GM21619 (cell line): ENCODE data around the gene ING3.

Experiments
- ATAC-seq: cut with Tn5 transposase; IDR thresholded peaks from one replicate; pipeline ENCODE4 v1.9.1; 2021; ENCODE audit not compliant: unreplicated experiment

Gene ING3

GRCh38 chr7:120988591-120989256, 38.1 kb downstream of the ING3 start, which contains the start of gene CPED1:
TSS of gene CPED1 (plus strand) at chr7:120988711. CDS start at chr7:120989622, 911 bp downstream.
- peak; percentile 35 for ATAC-seq

GRCh38 chr7:120989257-120990220, 39.0 kb downstream of the ING3 start:
- ATAC-seq = no peak

DNA sequence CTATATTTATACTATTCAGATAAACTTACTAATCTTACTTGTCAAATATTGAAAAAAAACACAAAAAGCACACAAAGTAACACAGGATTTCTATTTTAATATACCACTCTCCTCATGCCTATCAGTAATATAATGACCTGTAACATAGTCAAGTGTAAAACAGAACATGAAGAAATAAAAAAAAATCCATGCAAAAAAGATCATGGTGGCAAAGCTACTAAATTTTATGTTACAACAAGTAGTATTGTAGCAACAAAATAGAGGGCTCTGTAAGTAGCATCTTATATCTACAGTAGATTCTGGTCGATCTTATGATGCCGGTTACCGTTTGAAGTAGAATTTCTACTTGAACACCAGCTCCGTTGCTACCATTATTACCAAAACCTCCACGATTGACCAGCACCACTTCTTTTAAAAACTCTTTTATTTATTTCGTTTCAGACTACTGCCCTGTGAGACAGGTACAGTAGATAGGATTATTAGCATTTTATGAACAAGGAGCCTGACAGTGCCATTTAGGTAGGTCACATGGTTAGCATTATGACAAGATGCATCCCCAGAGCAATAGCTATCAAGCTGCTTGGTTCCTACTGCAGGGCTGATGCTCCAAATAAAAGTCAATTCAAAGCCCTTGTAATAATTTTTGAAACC, 40.0 kb downstream of the ING3 start:
- no peak for ATAC-seq

- no peak for ATAC-seq
Observed at GRCh38 chr7:120991161-120991560, 40.6 kb downstream of the ING3 start.

- ATAC-seq = no peak
Observed at GRCh38 chr7:120991581-120991980, 41.0 kb downstream of the ING3 start.

DNA sequence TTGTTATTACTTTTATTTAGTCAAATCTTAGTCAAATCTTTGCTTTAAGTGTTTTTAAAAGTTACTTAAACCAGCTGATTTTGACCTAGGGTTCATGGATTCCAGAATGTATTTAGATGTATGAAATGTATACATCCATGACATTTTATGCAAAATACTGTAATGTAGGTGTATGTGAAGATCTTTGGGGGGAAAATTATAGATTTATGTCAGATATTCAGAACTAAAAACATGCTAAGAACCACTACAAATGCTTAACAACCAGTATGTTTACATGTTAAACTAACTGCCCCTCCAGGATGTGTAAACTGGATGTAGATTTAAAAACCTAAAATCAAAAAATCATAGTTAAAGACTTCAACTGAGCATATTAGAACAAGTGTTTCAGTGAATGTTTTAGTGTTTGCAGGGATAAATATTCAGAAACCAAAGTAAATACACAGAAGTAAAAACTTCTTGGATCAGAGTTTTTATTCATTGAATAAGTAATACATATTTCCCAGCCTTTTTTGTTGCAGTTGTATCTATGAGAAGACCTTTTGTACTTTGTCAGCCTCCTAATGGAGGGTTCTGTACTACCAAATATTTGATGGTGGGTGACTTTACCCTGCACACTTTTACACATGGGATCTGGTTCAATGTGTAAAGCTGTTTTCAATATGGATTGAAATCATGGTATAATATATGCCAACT, 41.8 kb downstream of the ING3 start:
- ATAC-seq = no peak

GRCh38 chr7:120992965-120993494, 42.5 kb downstream of the ING3 start:
- no peak for ATAC-seq

DNA sequence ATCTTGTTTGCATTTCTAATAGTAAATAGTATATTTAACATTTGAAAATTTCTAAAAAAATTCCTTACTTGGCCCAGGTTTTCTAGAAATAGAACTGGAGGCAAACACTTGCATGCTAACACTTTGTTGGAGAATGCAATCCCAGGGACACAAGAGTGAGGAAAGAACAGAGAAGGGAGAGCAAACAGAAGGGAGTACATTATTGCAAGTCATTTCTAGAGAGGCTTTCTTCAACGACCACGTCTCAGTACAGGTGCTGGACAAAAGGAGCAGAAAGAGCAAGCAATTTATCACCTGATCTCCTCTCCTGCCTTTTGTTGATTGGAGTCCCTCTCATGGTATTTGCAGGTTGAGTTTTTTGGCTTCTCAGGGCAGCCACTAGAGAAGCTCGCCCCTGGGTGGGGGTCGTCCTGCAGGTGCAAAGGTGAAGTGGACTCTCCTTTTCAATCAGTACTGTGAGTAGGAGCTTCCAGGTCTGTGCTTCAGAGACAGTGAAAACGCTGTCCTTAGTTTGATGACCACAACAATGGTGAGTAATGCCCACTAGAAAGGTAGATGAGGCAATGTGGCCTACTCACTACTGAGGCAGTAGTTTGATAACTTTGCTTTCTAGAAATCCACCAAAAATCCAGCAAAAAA, 43.1 kb downstream of the ING3 start:
- no peak for ATAC-seq

GRCh38 chr7:120994512-120995410, 44.2 kb downstream of the ING3 start:
- no peak for ATAC-seq

GRCh38 chr7:120995654-120996053, 45.1 kb downstream of the ING3 start:
- no peak for ATAC-seq

- ATAC-seq = no peak
Observed at GRCh38 chr7:120996333-120996987, 45.9 kb downstream of the ING3 start.

GRCh38 chr7:120996988-120997345, 46.4 kb downstream of the ING3 start:
- ATAC-seq = no peak

GRCh38 chr7:120997882-120998474, 47.4 kb downstream of the ING3 start:
- ATAC-seq = no peak

DNA sequence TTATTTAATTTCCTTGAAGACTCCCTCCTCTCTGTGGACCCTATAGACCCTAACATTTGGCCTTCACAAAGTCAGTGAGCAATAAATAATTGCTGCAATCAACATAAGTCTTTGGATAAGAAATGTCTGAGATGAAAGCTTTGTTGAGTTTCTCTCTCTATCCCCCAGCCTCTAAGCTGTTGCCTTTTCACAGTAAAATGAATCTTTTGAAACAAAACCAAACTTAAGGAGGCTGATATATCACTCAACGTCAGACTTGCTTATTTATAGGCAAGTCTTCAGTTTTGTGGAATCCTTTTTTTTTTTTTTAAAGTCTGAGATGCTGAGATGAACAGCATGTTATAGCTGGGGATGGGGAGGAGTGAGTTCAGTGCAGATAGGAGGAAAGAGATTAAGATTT, 47.9 kb downstream of the ING3 start:
- ATAC-seq = no peak

DNA sequence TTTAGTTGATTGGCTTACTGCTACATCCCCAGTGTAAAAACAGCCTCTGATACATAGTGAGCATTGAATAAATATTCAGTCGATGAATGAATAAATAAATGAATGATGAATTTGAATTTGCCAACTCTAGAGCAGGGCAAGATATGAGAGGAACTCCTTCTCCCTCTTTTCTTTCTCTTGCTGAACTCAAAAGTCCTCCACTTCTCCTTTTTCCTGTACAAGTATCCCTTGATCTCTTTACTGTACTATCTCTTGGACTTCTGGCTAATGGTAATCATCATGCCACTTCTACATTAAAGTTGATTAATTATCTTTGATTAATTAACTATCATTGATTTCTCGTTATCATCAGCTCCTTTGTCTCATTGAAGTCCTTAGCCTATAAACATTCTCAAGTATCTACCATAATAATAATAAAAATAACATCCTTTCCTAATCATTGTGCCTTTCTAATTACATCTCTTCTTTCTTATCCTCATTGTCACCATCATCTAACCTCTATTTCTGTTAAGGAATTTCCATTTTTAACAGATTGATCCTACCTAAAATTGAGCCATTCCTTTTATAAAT, 48.5 kb downstream of the ING3 start:
- ATAC-seq = no peak

DNA sequence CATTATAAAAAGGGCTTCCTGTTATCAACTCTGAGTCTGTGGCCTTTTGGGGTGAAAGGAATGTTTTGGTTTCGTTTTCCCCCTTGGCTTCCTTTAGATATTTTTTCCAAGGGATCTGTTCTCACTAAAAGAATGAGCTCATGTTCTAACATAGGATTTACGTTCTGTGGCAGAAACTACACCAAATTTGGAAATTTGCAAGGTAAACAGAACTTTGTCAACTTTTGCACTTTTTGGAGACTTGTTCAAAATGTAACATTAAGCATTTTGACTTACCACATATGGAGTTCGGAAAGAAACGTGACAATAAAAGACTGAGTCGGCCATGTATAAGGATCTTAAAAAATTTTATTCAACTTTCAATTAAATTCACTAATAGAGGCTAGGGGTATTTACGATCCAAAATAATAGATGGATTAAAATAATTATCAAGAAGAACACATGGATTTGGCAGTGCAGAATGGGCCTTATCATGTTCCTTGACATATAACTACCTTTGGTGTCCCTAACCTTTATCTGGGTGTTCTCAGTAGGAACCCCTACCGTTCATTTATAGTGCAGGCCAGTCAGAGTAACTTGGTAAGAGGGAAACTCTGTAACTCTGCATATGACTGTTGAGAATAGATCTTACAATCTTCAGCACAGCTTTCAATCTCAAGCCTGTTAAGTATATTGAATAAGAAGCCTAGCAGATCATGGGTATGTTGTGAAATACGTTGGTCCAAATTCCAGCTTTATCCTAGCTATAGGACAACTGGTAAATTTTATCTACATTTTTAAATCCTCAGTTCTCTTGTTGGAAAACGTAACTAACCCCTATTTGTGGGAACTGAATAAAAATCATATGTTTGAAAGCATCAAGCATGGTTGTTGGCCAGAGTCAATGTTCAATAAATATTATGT, 49.8 kb downstream of the ING3 start:
- no peak for ATAC-seq
